HG02840 (cell line): ENCODE results near the gene HEPACAM2.

Source experiments
- ATAC-seq: cut with Tn5 transposase; IDR thresholded peaks from one replicate; pipeline ENCODE4 v1.9.1; 2021; ENCODE audit warnings: mild to moderate bottlenecking, moderate library complexity, moderate number of reproducible peaks; ENCODE audit not compliant: unreplicated experiment, low FRiP score

The HEPACAM2 gene

GRCh38 chr7:93203496-93203895 lies 22.8 kb downstream of the HEPACAM2 start:
- no peak for ATAC-seq

GRCh38 chr7:93202594-93203250 lies 23.5 kb downstream of the HEPACAM2 start:
- no peak for ATAC-seq

- ATAC-seq, result no peak
Measured at GRCh38 chr7:93198472-93198871, 27.8 kb downstream of the HEPACAM2 start.

- ATAC-seq, result no peak
Measured at GRCh38 chr7:93196336-93196735, 29.9 kb downstream of the HEPACAM2 start.

- ATAC-seq, result no peak
Measured at GRCh38 chr7:93194386-93194785, 31.9 kb downstream of the HEPACAM2 start.

- no peak for ATAC-seq
Measured at GRCh38 chr7:93188870-93189634, 37.2 kb downstream of the HEPACAM2 start.

GRCh38 chr7:93185303-93186027 lies 40.8 kb downstream of the HEPACAM2 start:
- no peak for ATAC-seq

- ATAC-seq, result no peak
Measured at GRCh38 chr7:93179173-93179572, 47.1 kb downstream of the HEPACAM2 start.

GRCh38 chr7:93178213-93178612 lies 48.1 kb downstream of the HEPACAM2 start:
- no peak for ATAC-seq

- ATAC-seq, result no peak
Measured at GRCh38 chr7:93176992-93177580, 49.2 kb downstream of the HEPACAM2 start.

GRCh38 chr7:93175219-93175618 lies 51.0 kb downstream of the HEPACAM2 start:
- ATAC-seq, result no peak

GRCh38 chr7:93172683-93173082 lies 53.6 kb downstream of the HEPACAM2 start:
- ATAC-seq, result no peak

- ATAC-seq, result no peak
Measured at GRCh38 chr7:93171606-93172226, 54.6 kb downstream of the HEPACAM2 start.

- ATAC-seq, result peak; percentile 99
Measured at GRCh38 chr7:93165447-93165846, 60.8 kb downstream of the HEPACAM2 start.

- ATAC-seq, result no peak
Measured at GRCh38 chr7:93164766-93165165, 61.5 kb downstream of the HEPACAM2 start.

GRCh38 chr7:93161181-93161762 lies 65.0 kb downstream of the HEPACAM2 start:
- no peak for ATAC-seq

GRCh38 chr7:93160410-93160809 lies 65.9 kb downstream of the HEPACAM2 start:
- ATAC-seq, result no peak

- no peak for ATAC-seq
Measured at GRCh38 chr7:93159490-93159889, 66.8 kb downstream of the HEPACAM2 start.

GRCh38 chr7:93156884-93157283 lies 69.4 kb downstream of the HEPACAM2 start:
- ATAC-seq, result no peak

GRCh38 chr7:93150200-93150835 lies 76.0 kb downstream of the HEPACAM2 start:
- ATAC-seq, result no peak
